HK-2 (cell line): ENCODE data around the gene BBX.

Experiments used
- DNase-seq: peaks from one replicate; pipeline ENCODE4 v3.0.0-alpha.2; 2018; ENCODE audit not compliant: unreplicated experiment

The BBX gene

DNA sequence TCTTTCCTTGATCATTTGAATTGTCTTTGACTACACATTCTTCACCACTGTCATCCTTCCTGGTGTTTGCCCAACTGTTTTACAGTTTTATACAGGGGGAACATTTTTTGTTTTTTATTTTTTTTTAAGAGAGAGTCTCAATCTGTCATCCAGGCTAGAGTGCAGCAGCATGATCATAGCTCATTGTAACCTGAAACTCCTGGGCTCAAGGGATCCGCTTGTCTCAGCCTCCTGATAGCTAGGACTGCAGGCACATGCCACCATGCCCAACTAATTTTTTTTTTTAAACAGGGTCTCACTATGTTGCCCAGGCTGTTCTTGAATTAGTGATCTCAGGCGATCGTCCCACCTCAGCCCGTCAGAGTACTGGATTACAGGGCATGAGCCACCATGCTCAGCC, 222.6 kb downstream of the BBX start:
- DNase-seq, result no peak

- DNase-seq, result no peak
These were observed 229.6 kb downstream of the BBX start for GRCh38 chr3:107752202-107752990.

DNA sequence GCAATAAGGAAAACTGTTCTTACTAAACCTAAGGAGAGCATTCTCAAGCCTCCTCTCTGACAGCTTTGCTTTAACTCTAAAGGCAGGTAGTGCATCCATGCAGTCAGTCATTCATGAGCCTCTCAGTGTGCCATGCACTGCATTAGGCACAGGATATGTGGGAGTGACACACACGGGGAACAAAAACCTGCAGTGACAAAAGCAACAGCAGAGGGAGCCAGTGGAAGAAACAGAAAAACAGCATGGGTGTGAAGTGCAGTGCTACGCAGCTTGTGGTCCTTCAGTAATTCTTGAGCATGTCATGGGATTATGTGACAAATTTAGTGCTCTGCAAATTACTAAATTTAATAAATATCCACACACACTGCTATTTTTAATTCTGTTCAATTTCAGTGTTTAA, 230.7 kb downstream of the BBX start:
- peak; percentile 39 for DNase-seq

DNA sequence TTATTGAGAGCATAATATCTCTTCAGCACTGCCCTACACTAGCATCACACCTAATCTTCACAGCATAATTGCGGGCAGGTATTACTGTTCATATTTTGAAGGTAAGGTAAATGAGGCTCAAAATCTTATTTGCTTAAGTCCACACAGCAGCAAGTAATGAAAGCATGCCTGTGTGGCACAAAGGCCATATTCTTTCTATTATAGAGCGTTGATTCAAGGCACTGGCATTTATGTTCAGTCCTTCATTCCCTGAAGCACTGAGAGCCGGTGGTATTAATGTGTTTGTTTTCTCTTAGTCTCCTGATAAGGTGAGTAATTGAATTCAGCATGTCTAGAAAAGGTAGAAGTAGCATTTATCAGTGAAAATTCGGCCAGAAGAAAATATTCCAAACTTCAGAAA, 231.2 kb downstream of the BBX start:
- DNase-seq, result no peak

DNA sequence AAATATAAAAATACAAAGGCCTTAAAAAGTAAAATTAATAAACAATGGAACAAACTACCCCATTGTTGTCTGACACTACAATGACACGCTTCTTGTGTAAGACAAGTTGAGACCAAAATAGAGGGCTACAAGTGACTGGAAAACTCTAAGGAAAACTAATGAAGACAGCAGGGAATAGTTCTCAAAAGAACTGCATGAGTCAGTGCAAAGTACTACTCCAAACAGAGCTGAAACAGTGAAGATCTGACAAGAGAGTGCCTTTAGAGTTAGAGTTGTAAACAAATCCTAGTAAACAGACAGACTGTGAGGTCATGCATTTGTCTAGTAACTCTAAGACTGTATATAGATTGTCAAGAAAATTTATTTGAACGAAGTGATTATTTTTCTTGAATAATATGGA, 233.9 kb downstream of the BBX start:
- no peak for DNase-seq

- DNase-seq, result no peak
These were observed 234.4 kb downstream of the BBX start for GRCh38 chr3:107757140-107757539.

GRCh38 chr3:107760144-107760543, 237.4 kb downstream of the BBX start:
- no peak for DNase-seq

- no peak for DNase-seq
These were observed 238.6 kb downstream of the BBX start for GRCh38 chr3:107761391-107761790.

DNA sequence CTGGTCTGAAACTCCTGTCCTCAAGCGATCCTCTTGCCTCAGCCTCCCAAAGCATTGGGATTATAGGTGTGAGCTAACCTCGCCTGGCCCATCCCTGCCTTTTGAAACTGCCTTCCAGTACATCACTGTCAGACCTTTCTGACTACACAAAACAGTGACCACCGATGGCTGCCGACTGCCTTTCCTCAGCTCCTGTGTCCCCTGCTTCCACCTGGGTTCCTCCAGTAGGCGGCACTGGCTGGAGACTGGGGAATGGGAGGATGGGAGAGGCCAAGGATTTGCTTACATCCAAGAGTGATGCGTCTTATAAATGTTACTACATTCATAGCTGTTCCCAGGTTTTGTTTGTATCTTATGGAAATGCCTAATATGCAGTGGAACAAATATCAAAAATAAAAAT, 242.8 kb downstream of the BBX start:
- DNase-seq, result no peak

DNA sequence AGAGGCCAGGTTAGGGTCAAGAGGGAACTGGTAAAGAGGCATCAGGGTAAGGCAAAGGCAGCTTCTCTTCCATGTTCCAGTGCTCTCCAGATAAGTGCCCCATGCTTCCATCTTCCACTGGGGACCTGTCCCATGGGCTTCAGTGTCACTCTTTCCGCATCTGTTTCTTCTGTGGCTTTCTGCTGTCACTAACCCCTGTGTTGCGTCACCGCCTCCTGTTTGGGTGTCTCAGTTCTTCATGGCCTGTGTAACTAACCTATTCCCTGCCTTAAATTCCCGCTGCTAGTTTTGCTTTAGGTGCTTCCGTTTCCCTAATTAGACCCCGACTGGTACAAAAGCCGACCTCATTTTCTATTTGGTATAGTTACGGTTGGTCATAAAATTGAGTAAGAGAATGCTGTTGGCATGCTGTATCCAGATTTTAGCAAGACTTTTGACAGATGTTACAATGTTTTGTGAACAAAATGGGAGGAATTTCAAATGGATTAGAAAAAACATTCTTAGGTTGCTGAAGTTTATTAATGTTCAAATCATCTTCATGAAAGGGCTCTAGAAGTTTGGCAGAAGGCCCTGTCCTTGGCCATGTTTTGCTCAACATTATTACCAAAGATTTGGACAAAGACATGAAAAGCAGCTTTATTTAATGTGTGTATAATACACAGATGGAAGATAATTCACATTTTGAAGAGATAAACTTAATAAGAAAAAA, 245.3 kb downstream of the BBX start:
- no peak for DNase-seq

DNA sequence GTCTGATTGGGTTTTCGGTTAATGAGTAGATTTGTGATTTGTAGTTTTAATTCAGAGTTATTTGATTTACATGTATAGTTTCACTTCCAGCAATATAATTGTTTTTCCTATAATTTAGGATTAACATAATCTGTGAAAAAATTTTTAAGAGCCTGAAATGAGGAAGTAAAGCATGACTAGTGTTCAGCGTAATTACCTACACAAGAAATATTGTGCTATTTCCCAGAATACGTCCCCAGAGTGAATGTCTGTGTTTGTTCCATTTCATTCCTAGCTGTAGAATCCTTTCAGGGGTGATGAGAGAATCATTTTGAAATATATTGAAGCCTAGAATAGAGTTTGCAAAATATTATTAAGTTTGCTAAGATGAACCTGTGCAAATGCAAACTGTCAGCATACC, 247.1 kb downstream of the BBX start:
- DNase-seq, result no peak

- no peak for DNase-seq
These were observed 249.3 kb downstream of the BBX start for GRCh38 chr3:107772016-107772415.

DNA sequence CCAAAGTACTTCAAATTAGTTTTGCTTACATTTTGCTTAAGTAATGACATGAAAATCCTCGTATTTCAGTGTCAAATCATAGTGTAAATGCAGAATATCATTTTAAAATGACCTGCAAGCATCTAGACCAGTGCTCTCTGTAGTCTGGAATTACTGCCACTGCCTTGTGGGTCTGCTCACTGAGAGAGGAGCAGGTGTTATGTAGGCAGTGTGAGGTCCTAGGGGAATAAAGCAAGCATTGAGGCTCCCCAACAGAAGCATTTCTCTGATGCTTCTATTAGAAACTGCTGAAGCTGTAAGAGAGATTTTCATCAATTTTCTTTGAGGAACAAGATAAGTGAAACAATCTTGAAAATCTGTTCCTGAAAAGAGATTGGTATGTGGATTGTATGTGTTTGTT, 253.2 kb downstream of the BBX start:
- no peak for DNase-seq

- DNase-seq, result no peak
These were observed 258.5 kb downstream of the BBX start for GRCh38 chr3:107781253-107781652.

GRCh38 chr3:107782054-107782453, 259.3 kb downstream of the BBX start:
- DNase-seq, result no peak

DNA sequence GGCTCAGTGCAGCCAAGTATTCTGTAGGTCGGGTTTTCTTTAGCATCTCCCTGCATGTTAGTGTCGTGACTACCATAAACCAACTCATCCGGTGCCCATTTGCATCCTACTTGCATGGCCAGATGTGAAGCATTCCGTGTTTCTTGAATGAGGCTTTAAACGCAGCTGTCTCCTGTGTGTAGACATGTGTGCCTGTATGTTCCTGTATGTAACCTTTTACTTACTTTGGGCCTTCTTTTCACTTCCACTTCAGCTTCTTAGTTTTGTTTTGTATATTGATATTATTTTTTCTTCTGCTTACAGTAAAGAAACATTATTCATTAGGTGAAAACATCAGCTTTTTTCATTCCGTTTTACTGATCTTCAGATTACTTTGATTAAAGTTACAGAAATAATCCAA, 267.9 kb downstream of the BBX start:
- DNase-seq, result no peak

GRCh38 chr3:107791027-107791426, 268.3 kb downstream of the BBX start:
- no peak for DNase-seq

DNA sequence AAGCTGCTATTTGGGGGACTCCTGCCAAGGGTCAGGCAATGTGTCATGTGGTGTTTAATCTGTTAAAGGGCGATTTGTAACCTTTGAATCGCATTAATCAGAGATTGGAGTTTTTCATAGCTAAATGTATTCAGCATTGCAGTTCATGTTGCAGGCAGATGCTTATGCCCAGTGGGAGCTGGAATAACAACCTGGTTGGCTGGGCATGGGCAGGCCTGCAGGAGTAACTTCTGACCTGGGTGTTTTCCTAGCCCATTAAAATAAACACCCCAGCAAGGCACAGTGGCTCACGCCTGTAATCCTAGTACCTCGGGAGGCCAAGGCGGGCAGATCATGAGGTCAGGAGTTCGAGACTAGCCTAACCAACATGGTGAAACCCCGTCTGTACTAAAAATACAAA, 268.7 kb downstream of the BBX start:
- no peak for DNase-seq

DNA sequence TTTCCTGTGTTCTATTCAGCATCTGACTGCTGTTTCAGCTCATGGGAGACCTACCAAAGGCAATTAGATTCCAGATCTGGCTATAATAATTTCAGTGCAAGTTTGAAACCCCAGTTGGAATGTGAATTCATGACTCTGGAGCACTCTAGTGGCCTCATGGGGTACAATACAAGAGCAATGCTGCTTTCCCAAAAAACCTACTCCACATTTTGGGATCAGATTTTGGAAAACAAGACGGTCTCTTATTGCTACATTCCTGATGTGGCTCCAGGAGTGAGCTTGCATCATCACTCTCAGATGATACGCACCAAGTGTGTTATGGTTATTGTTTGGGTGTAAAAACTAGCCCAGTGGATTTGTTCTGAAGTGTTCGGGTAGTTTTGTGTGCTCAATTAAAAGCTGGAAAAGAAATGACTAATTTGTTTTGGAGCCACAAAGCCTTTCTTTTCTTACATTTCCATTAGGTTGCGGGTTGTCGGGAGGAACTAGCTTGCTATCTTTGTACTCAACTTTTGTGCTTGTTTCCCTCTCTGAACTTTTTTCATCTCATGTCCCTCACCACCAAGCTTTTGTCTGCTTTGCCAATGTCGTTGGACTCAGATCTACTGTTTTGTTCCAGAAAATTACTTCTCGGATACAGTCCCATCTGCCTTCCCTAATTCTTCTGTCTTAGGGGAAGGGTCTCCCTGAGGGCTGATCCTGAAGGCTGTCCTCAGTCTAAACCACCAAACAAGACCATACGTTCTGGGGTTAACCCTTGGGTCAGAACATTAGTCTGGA, 272.1 kb downstream of the BBX start:
- no peak for DNase-seq

DNA sequence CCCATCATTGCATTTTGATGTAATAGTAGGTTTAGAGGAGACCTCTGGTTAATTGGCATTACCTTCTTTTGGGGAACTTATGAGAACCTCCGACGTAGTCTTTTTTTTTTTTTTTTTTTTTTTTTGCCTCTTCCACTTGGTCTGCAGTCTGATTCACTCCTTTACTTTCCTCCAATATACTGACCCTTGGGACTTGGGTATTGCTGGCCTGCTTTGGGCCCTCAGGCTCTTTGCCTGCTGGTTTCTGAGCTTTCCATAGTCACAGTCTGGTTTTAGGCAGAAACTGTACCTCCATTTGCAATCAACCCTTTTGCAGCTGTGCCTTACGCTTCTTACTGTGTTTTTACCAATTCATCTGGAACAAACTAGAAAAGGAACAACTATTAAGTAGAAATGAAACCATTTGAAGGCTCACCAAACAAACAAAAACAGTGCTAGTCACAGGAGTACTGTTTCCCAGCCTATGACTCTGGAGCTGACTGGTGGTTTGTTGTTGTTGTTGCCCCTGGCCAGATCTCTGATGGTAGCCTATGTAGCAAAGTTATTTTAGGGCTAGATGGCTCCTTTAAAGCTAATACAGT, 272.8 kb downstream of the BBX start:
- DNase-seq, result no peak

GRCh38 chr3:107796791-107797190, 274.0 kb downstream of the BBX start:
- no peak for DNase-seq

DNA sequence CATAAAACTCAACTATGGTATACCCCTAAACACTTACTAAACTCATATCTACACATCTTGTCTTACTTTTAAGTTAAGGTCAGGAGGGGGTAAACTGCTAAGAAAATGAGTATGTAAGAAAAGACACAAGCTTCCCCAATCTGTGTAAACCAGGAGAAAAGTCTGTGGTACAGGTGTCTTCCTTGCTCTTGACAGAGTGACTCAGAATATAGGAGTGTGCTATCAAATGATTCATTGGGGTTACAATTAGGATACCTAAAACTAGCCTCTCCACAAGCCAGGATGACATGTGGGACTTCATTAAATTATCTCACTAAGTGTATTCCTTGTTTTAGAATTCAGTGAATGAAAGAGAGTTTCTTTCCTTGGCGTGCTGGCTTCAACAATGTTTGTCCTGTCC, 274.8 kb downstream of the BBX start:
- no peak for DNase-seq
